ENCODE results near the gene MYO3B.
A peak's percentile ranks its signal among the peaks of the same experiment; 100 is the strongest.

MYO3B gene

DNA sequence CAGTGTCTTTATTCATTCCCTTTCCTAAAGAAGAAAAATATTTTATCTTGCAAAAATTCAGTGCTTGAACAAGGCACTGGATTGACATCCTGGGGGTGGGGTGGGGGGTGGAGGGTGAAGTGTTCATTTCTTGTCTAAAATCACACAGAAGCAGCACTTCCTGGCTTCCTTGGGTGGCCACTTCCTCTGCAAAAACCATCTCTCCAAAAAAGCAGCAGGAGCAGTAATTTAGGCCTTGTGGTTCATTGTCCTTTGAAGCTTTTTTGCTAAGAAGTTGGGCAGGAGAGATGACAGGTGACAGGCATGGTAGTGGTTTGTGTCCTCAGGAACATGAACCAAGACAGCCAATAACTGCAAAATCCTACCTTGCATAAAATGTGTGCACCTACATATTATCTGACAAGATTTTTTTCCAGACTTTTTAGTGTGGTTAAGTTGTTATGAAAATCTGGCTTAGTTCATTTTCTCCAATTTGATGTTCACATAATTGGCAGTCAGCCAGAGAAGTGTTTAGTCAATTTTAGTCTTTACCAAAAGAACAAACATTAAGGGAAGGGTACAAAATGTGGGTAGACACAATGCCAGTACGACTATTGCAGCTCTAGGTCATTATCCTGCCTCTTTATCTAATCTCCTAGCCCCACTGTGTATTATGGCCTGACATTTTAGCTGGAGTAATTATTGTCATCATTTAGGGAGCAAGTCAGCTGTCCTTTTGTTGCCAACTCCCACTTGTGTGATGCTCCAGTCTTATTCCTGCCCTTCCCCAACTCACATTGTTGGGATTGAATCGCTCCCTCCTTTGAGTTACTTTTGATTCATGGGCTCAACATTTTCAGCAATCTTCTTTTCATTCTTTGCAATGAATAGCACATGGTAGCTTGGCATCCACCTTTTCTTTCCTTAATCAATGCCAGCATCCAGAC lies 177.2 kb downstream of the MYO3B start:
- DNase-seq (ENCODE audit: low read depth): no peak
- TF ChIP-seq, protein P1, sequence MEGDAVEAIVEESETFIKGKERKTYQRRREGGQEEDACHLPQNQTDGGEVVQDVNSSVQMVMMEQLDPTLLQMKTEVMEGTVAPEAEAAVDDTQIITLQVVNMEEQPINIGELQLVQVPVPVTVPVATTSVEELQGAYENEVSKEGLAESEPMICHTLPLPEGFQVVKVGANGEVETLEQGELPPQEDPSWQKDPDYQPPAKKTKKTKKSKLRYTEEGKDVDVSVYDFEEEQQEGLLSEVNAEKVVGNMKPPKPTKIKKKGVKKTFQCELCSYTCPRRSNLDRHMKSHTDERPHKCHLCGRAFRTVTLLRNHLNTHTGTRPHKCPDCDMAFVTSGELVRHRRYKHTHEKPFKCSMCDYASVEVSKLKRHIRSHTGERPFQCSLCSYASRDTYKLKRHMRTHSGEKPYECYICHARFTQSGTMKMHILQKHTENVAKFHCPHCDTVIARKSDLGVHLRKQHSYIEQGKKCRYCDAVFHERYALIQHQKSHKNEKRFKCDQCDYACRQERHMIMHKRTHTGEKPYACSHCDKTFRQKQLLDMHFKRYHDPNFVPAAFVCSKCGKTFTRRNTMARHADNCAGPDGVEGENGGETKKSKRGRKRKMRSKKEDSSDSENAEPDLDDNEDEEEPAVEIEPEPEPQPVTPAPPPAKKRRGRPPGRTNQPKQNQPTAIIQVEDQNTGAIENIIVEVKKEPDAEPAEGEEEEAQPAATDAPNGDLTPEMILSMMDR (IDR thresholded peaks at IDR 0.05; ENCODE audit: insufficient read depth, low read depth, low read length, missing control alignments): no peak
- H3K4me3 ChIP-seq (ENCODE audit: low read depth, low read length): no peak overlapping the region

DNA sequence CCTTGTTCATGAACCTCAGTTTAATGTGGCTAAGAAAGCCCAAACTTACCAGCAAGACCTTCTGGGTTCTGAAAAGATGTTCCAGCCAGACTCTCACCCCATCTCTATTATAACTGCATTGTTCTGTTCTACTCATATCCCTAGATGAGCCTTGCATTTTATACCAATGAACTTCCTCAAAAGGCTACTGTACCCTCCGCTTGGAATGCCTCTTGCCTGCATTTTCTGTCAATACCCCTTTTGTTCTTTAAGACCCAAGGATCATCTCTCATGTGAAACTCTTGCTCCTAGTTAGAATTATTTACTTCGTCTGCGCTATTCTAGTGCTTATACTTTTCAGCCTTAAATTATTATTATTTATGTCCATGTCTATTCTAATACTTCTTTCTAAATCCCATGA lies 181.5 kb downstream of the MYO3B start:
- TF ChIP-seq, protein P1 (IDR thresholded peaks at IDR 0.05; ENCODE audit: insufficient read depth, low read depth, low read length, missing control alignments): no peak
- no peak for DNase-seq (ENCODE audit: low read depth)
- H3K4me3 ChIP-seq (ENCODE audit: low read depth, low read length): no peak overlapping the region

DNA sequence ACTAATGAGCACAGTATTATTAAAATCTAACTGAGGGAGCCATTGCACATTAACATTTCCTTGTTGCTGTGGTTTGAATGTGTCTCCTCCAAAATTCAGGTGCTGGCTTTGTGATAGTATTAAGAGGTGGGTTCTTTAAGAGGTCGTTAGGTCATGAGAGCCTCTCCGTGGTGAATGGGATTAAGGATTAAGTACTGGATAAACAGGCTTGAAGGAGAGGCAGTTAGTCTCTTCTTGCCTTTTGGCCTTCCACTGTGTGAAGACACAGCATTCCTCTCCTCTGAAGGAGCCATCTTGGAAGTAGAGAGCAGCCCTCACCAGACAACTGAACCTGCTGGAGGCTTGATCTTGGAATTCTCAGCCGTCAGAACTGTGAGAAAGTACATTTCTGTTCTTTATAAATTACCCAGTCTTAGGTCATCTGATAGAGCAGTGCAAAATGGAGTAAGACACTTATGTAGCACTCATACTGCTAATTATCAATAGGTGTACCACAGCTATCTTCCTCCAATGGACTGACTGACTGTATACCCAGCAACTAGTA lies 182.7 kb downstream of the MYO3B start:
- TF ChIP-seq, protein P1 (IDR thresholded peaks at IDR 0.05; ENCODE audit: insufficient read depth, low read depth, low read length, missing control alignments): no peak
- H3K4me3 ChIP-seq (ENCODE audit: low read depth, low read length): no peak overlapping the region
- DNase-seq (ENCODE audit: low read depth): no peak

DNA sequence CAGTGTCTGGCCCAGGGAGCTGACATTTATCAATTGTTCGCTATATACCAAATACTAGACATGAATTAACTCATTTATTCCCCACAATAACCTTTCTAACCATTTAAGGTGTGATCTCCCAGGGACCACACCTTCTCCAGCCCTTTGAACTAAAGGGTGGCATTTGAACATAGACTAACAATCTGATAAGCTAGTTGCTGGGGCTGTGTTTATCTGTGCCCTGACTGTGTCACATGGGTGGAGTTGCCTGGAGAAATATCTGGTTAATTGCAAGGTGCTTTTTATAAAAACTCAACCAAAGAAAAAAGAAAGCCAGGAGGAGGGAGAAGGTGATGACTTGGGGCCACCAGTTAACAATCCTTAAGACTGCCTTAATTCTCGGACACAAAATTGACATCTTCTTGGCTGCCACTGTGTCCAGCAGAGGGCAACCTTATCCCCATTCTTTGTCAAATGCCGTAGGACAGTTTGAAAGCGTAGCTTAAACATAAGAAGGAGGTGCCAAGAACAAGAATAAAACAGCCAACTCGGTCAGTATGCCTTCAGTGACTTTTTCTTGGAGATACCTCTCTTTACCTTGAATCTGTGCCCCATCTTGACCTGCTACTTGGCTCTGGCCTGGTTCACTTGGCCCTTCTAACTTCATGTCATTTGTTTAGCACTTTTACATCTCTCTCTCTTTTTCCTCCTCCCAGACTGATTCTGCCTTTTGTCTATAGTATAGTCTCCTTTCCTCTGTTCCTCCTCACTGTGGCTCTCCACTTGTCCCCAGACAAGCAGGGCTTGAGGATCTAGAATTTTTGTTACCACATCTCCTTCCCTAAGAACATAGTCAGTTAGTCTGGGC lies 183.4 kb downstream of the MYO3B start:
- H3K4me3 ChIP-seq (ENCODE audit: low read depth, low read length): no peak overlapping the region
- peak; percentile 72 for DNase-seq (ENCODE audit: low read depth)
- TF ChIP-seq, protein P1 (IDR thresholded peaks at IDR 0.05; ENCODE audit: insufficient read depth, low read depth, low read length, missing control alignments): peak; percentile 78

DNA sequence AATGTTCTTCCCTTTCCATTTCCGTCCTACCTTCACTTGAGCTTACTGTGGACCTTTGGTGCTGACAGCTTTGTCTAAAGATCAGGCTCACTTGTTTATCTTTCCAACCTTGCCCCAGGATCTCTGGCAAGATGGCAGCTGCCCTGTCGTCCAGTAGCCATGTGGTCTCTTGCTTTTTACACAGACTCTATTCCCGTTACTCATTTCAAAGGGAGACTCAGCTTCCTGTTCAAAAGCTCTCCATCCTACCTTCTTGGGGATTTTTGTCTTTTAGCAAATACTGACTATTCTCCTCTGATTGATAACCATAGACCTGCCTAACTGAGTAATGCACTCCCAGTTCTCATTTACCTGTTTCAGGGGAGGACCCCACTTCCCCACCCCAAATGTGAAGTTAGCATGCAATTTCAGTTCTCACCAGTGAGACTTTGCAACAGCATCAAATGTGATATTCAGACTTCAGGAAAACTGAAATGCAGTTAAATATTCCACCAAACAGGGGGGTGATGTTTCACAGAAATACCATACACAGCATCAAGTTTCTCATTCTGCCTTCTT lies 184.4 kb downstream of the MYO3B start:
- no peak for DNase-seq (ENCODE audit: low read depth)
- TF ChIP-seq, protein P1 (IDR thresholded peaks at IDR 0.05; ENCODE audit: insufficient read depth, low read depth, low read length, missing control alignments): no peak

DNA sequence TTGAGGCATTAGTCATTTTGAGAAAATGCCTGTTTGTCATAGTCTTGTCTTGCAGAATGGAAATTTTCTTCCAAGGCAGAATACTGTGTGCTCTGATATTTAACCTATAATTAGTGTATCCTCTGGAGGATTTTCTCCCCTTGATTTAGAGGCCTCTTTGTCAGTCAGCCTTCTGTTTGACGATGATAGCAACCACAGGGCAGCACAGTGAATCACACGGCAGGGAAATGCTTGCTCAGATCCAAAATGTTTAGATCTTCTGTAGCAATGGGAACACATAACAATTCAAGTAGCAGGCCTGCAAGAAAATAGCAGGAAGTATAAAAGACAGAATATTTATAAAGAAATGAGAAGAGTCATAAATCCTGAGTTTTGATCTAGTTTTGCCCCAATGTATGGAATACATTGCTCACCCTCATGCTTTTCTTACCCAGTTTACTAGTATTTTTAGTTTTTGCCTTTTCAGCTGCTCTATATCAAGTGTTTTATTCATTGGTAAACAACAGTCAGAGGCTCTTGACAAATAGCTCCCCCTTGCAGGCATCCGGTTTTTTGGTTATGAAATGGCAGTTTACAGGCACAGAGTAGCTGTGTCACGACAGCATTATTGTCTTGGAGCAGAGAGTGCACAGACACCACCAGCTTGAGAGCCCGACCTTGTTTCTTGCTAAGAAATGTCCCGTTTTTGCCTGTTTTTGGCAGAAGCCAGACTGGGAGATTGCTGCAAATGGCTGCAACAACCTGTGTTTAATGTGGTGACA lies 185.1 kb downstream of the MYO3B start:
- DNase-seq (ENCODE audit: low read depth): no peak
- H3K4me3 ChIP-seq (ENCODE audit: low read depth, low read length): no peak overlapping the region
- TF ChIP-seq, protein P1 (IDR thresholded peaks at IDR 0.05; ENCODE audit: insufficient read depth, low read depth, low read length, missing control alignments): no peak

More for the DNA sequence above, 184.4 kb downstream of the MYO3B start:
- H3K4me3 ChIP-seq (ENCODE audit: low read depth, low read length): no peak overlapping the region

All from GM12865 (cell line).